GM12878 (cell line): ENCODE results near the gene SSR3. TPM values are rescaled to one million over a fixed set of nuclear protein-coding genes. Genes with fewer than 3 reads are reported as not detected.

Experiments used
- ATAC-seq: fragments of 200-7000 bp; cut with Tn5 transposase; 3 replicates; pipeline ENCODE4 v1.9.1; 2020; ENCODE audit warnings: mild to moderate bottlenecking, moderate library complexity
- BruUV-seq: library from RNA; stranded (reverse); fragments of 400-500 nt; replicated peaks from 2 replicates; lab custom pipeline; 2021; lab: Mats Ljungman, UMichigan
- CTCF ChIA-PET: fragments of 300-600 bp; sonication (Branson Sonifier 250); formaldehyde crosslinking; extraction: SDS; loops from one replicate; lab custom pipeline; 2021; ENCODE audit warnings: inconsistent platforms; lab: Yijun Ruan, JAX
- POLR2A ChIA-PET: fragments of 350-600 bp; formaldehyde crosslinking; extraction: SDS; loops from one replicate; lab custom pipeline; 2021; ENCODE audit warnings: inconsistent platforms; lab: Charles Lee
- RAD21 ChIA-PET: fragments of 300-600 bp; sonication (Branson Sonifier 250); formaldehyde crosslinking; loops from one replicate; lab custom pipeline; 2023; ENCODE audit warnings: antibody characterized with exemption; ENCODE audit not compliant: unreplicated experiment; lab: Charles Lee
- SMC1A ChIA-PET: fragments of 300-600 bp; sonication (Branson Sonifier 250); formaldehyde crosslinking; loops from one replicate; lab custom pipeline; 2023; ENCODE audit not compliant: unreplicated experiment, uncharacterized antibody; lab: Charles Lee
- DNase-seq: peaks from one replicate; pipeline ENCODE4 v3.0.0-alpha.2; 2011; ENCODE audit warnings: low read depth, low spot score
- FAIRE-seq: peaks from 3 replicates; lab custom pipeline; 2011; peaks lifted over from hg19 to GRCh38; lab: Jason Lieb, UNC
- H2AFZ ChIP-seq: 2 replicates; pipeline ENCODE4 v1.6.0; 2011; ENCODE audit warnings: low read depth, low read length, control low read depth; ENCODE audit not compliant: control insufficient read depth
- H3K27ac ChIP-seq: 2 replicates; pipeline ENCODE4 v1.5.1; 2011; ENCODE audit warnings: control low read depth; ENCODE audit not compliant: control insufficient read depth, insufficient read depth
- H3K27me3 ChIP-seq, 2 experiments: replicated peaks in 1 of 2; 2 replicates each; pipeline versions ENCODE4 v1.6.0 to v1.6.1; 2011; ENCODE audit warnings: low read length in 1 of 2; ENCODE audit not compliant: control insufficient read depth in 2 of 2, insufficient read depth in 2 of 2
- H3K36me3 ChIP-seq, 2 experiments: 2 replicates each; pipeline ENCODE4 v1.5.1; 2011; ENCODE audit warnings: low read length in 1 of 2; ENCODE audit not compliant: control insufficient read depth in 2 of 2, insufficient read depth in 2 of 2
- H3K4me1 ChIP-seq: 2 replicates; pipeline ENCODE4 v1.6.1; 2011; ENCODE audit warnings: mild to moderate bottlenecking, low read length, moderate library complexity, mixed read lengths; ENCODE audit not compliant: control insufficient read depth, insufficient read depth
- H3K4me2 ChIP-seq: 2 replicates; pipeline ENCODE4 v1.6.0; 2011; ENCODE audit warnings: control low read depth; ENCODE audit not compliant: control insufficient read depth, insufficient read depth
- H3K4me3 ChIP-seq: fragments of 200-600 bp; sonication (generic); 2 replicates; pipeline ENCODE4 v1.5.1; 2016
- H3K79me2 ChIP-seq: 2 replicates; pipeline ENCODE4 v1.6.0; 2011; ENCODE audit warnings: low read length; ENCODE audit not compliant: control insufficient read depth, insufficient read depth
- H3K9ac ChIP-seq: 2 replicates; pipeline ENCODE4 v1.8.0; 2011; ENCODE audit warnings: low read length, control low read depth, mixed read lengths; ENCODE audit not compliant: control insufficient read depth, insufficient read depth
- H3K9me3 ChIP-seq: replicated peaks from 3 replicates; pipeline ENCODE4 v1.5.1; 2011; ENCODE audit warnings: mild to moderate bottlenecking, low read length; ENCODE audit not compliant: control insufficient read depth, insufficient read depth
- H4K20me1 ChIP-seq: 2 replicates; pipeline ENCODE4 v1.6.0; 2011; ENCODE audit not compliant: control insufficient read depth, insufficient read depth
- CREB1 ChIP-seq: IDR thresholded peaks from 2 replicates; pipeline ENCODE4 v1.6.1; 2012; ENCODE audit warnings: low read depth, mild to moderate bottlenecking, inconsistent platforms
- MAX ChIP-seq: IDR thresholded peaks from 2 replicates; pipeline ENCODE4 v1.6.1; 2012; ENCODE audit warnings: low read depth, low read length, improper control_type of control experiment
- PAX8 ChIP-seq: fragments of 450-650 bp; IDR thresholded peaks from 2 replicates; pipeline ENCODE4 v1.6.1; 2017; ENCODE audit warnings: mild to moderate bottlenecking, moderate library complexity
- RELA ChIP-seq: fragments of 450-650 bp; IDR thresholded peaks from 2 replicates; pipeline ENCODE4 v1.8.0; 2014; ENCODE audit warnings: borderline replicate concordance; ENCODE audit not compliant: partially characterized antibody
- TBL1XR1 ChIP-seq: IDR thresholded peaks from 2 replicates; pipeline ENCODE4 v1.6.1; 2012; ENCODE audit warnings: low read depth, low read length, improper control_type of control experiment
- WGBS: methylation state at CpG from one replicate; pipeline ENCODE4 v1.1.6; 2016; ENCODE audit warnings: low lambda C conversion rate; ENCODE audit not compliant: insufficient replicate concordance, insufficient coverage; ENCODE audit errors: missing lambda C conversion rate; 5-methylcytosine and 5-hydroxymethylcytosine counted together
- in situ Hi-C: fragments of 300-500 bp; cut with MboI; formaldehyde crosslinking; loops from 9 replicates; pipeline ENCODE4 v1.14.3; 2018; ENCODE audit warnings: mixed read lengths
- intact Hi-C: fragments of 100-400 bp; cut with micrococcal nuclease; formaldehyde crosslinking; loops from one replicate; pipeline ENCODE4 v1.14.2; 2022; ENCODE audit not compliant: unreplicated experiment
- polyA plus RNA-seq, 11 experiments: library from polyadenylated mRNA; depleted of rRNA in 4 of 11; unstranded in 6 of 11; stranded (reverse) in 5 of 11; fragments of >200 nt; fragmentation: Nextera tagmentation in 4 of 11; fragmentation: Illumina TruSeq in 1 of 11; extraction: Ambion mirVana in 4 of 11; extraction: Trizol in 1 of 11; gene quantifications; 1 replicate in 1 of 11; 2 replicates in 10 of 11; pipeline versions ENCODE4 v1.2.1 to v1.2.3, GENCODE V29; 2011 to 2016; ENCODE audit warnings: inconsistent platforms in 2 of 11, missing spikeins in 2 of 11, low read depth in 1 of 11
- total RNA-seq, 4 experiments: library from RNA; depleted of rRNA in 3 of 4; stranded (reverse); fragments of >200 nt in 3 of 4; fragmentation: Illumina TruSeq in 1 of 4; extraction: Trizol in 1 of 4; gene quantifications; 2 replicates each; pipeline versions ENCODE4 v1.2.1 to v1.2.3, GENCODE V29; 2013 to 2021
- TF ChIP-seq, protein P1 (sequence below): fragments of 150-350 bp; IDR thresholded peaks from 2 replicates; pipeline ENCODE4 v1.6.1; 2016; ENCODE audit warnings: low read depth, low read length

Gene SSR3
- total and polyA plus RNA-seq, 10 of the 15 experiments (the other 5 are each of a cell fraction or from before 2014, with no cell fraction given): 133 to 345 (median 191) TPM

DNA sequence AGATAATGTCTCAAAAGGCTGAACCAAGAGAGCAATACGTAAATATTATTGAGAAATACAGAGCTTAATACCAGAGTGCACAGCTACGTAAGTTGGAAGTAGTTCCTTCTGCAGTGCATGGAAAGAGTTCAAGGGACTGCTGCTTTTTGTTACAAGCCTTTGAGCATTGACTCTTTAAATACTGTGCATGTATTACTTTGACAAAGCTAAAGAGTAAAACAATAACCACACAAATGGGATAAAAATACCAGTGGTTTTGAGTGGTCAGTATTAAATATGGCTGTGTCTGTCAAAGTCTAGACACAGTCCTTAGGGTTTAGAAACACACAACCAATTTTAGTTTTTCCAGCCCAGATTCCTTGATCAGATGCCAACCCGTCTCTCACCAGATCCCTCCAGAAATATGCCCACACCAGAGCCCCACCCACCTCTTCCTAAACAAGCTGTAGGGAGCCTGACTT, 62.1 kb downstream of the SSR3 start:
- SMC1A ChIA-PET: interaction anchor here (1.0 to 4.9 kb wide), 5 partner anchors 10 to 185 kb away, joined by 4 to 24 read pairs (median 4); no protein-coding TSS in a partner anchor
- BruUV-seq: no TSS peak
- Histone ChIP-seq H3K27me3 (no peaks in the 10 kb centered on the region), H3K4me1 (peaks cover 14% of the 10 kb centered on the region), H3K4me2 (no peak overlapping the region), H3K27ac (no peak overlapping the region), H2AFZ (no peak overlapping the region), H3K79me2 (no peaks in the 10 kb centered on the region), H3K9me3 (peaks cover 2% of the 10 kb centered on the region), H3K36me3 (no peaks in the 10 kb centered on the region), H3K9ac (no peak overlapping the region), H3K4me3 (no peak overlapping the region), H4K20me1 (no peaks in the 10 kb centered on the region)
- in situ Hi-C loops: no loop called here
- CTCF ChIA-PET: interaction anchor here (0.7 to 3.0 kb wide), 5 partner anchors 11 to 340 kb away, joined by 3 to 22 read pairs (median 4); no protein-coding TSS in a partner anchor
- TF ChIP-seq, protein P1, sequence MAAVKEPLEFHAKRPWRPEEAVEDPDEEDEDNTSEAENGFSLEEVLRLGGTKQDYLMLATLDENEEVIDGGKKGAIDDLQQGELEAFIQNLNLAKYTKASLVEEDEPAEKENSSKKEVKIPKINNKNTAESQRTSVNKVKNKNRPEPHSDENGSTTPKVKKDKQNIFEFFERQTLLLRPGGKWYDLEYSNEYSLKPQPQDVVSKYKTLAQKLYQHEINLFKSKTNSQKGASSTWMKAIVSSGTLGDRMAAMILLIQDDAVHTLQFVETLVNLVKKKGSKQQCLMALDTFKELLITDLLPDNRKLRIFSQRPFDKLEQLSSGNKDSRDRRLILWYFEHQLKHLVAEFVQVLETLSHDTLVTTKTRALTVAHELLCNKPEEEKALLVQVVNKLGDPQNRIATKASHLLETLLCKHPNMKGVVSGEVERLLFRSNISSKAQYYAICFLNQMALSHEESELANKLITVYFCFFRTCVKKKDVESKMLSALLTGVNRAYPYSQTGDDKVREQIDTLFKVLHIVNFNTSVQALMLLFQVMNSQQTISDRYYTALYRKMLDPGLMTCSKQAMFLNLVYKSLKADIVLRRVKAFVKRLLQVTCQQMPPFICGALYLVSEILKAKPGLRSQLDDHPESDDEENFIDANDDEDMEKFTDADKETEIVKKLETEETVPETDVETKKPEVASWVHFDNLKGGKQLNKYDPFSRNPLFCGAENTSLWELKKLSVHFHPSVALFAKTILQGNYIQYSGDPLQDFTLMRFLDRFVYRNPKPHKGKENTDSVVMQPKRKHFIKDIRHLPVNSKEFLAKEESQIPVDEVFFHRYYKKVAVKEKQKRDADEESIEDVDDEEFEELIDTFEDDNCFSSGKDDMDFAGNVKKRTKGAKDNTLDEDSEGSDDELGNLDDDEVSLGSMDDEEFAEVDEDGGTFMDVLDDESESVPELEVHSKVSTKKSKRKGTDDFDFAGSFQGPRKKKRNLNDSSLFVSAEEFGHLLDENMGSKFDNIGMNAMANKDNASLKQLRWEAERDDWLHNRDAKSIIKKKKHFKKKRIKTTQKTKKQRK: no peak
- no peak for TF ChIP-seq MAX
- no peak for TF ChIP-seq CREB1
- TF ChIP-seq RELA: no peak
- no peak for TF ChIP-seq PAX8
- no peak for TF ChIP-seq TBL1XR1
- POLR2A ChIA-PET: interaction anchor here (0.6 kb wide), 1 partner anchor 550 kb away, joined by 4 read pairs; no protein-coding TSS in a partner anchor
- 64% methylated on average over 3 of the region's 3 CpGs for WGBS
- no peak for ATAC-seq
- no peak for FAIRE-seq
- DNase-seq: no peak
- RAD21 ChIA-PET: interaction anchor here (1.2 to 1.8 kb wide), 3 partner anchors 9 to 14 kb away, joined by 3 to 4 read pairs (median 4); no protein-coding TSS in a partner anchor
- intact Hi-C loops: no loop called here
